ENCODE data around the gene PPM1K. TPM values are rescaled to one million over a fixed set of nuclear protein-coding genes. Genes with fewer than 3 reads are reported as not detected.

Gene PPM1K
- total and polyA plus RNA-seq, 9 of the 15 experiments (the other 6 are each of a cell fraction or from before 2014, with no cell fraction given) = 8.2 to 18.0 (median 10.5) TPM

GRCh38 chr4:88283661-88284438 lies 511 bp downstream of the PPM1K start (continued):
- no peak for TF ChIP-seq ZBTB49 (CRISPR knock-in tag; IDR thresholded peaks at IDR 0.05; ENCODE audit: borderline replicate concordance)
- TF ChIP-seq FOSL1 (tag; conservative IDR thresholded peaks at IDR 0.05) = no peak
- TF ChIP-seq SNRNP70 (optimal IDR thresholded peaks at IDR 0.05; ENCODE audit: low read depth, low read length) = no peak
- no peak for TF ChIP-seq SREBF1 (IDR thresholded peaks at IDR 0.05; ENCODE audit: borderline replicate concordance, low read depth, low read length)
- peak; percentile 45; the same call in 1 of the 2 replicates for TF ChIP-seq PHF8 (IDR thresholded peaks at IDR 0.05; ENCODE audit: borderline replicate concordance, low read length)
- TF ChIP-seq IRF1 (CRISPR knock-in tag; IDR thresholded peaks at IDR 0.05; ENCODE audit: borderline replicate concordance) = no peak
- TF ChIP-seq ZNF143 (CRISPR knock-in tag; IDR thresholded peaks at IDR 0.05) = no peak
- no peak for TF ChIP-seq HEY1 (CRISPR knock-in tag; IDR thresholded peaks at IDR 0.05; ENCODE audit: borderline replicate concordance)
- no peak for TF ChIP-seq ARID3B (CRISPR knock-in tag; IDR thresholded peaks at IDR 0.05; ENCODE audit: borderline replicate concordance)
- TF ChIP-seq DEAF1 (CRISPR knock-in tag; IDR thresholded peaks at IDR 0.05) = no peak
- no peak for TF ChIP-seq ZNF184 (CRISPR knock-in tag; IDR thresholded peaks at IDR 0.05)
- TF ChIP-seq OTX1 (CRISPR knock-in tag; IDR thresholded peaks at IDR 0.05) = no peak
- no peak for TF ChIP-seq ZNF134 (CRISPR knock-in tag; conservative IDR thresholded peaks at IDR 0.05)
- TF ChIP-seq ELF1 (tag; IDR thresholded peaks at IDR 0.05) = no peak
- peak; percentile 89 for TF ChIP-seq HNRNPLL (IDR thresholded peaks at IDR 0.05; ENCODE audit: low read depth, low read length, poor library complexity, severe bottlenecking)
- no peak for TF ChIP-seq ZBTB11 (CRISPR knock-in tag; IDR thresholded peaks at IDR 0.05)
